IPS-18a (cell line): Measurements from ENCODE around the gene TMEM203.

Experiments used
- H3K27ac ChIP-seq: one replicate; pipeline ENCODE4 v1.5.1; 2013; ENCODE audit warnings: low read length
- H3K27me3 ChIP-seq: one replicate; pipeline ENCODE4 v1.6.1; 2013; ENCODE audit warnings: mild to moderate bottlenecking, low read length; ENCODE audit not compliant: control insufficient read depth, insufficient read depth
- H3K36me3 ChIP-seq: one replicate; pipeline ENCODE4 v1.6.1; 2013; ENCODE audit warnings: low read depth, low read length; ENCODE audit not compliant: control insufficient read depth
- H3K4me1 ChIP-seq: one replicate; pipeline ENCODE4 v1.6.1; 2013; ENCODE audit warnings: low read depth, low read length; ENCODE audit not compliant: control insufficient read depth
- H3K4me3 ChIP-seq: one replicate; pipeline ENCODE4 v1.5.1; 2013; ENCODE audit warnings: low read length
- H3K9ac ChIP-seq: one replicate; pipeline ENCODE4 v1.6.1; 2013; ENCODE audit warnings: mild to moderate bottlenecking, low read length, moderate library complexity
- H3K9me3 ChIP-seq: one replicate; pipeline ENCODE4 v1.6.1; 2013; ENCODE audit warnings: low read depth, low read length; ENCODE audit not compliant: control insufficient read depth

TMEM203 gene

GRCh38 chr9:137231372-137232039 lies 26.1 kb upstream of the TMEM203 start:
- Histone ChIP-seq H3K27ac (no peak overlapping the region), H3K4me3 (no peak overlapping the region), H3K27me3 (no peaks in the 10 kb centered on the region), H3K36me3 (no peaks in the 10 kb centered on the region), H3K4me1 (no peaks in the 10 kb centered on the region), H3K9me3 (no peaks in the 10 kb centered on the region), H3K9ac (no peak overlapping the region)

GRCh38 chr9:137230705-137231371 lies 25.4 kb upstream of the TMEM203 start, which contains the start of gene SLC34A3:
TSS of gene SLC34A3 (plus strand) at chr9:137230901. CDS start at chr9:137231703, 802 bp downstream.
- Histone ChIP-seq H3K36me3 (no peaks in the 10 kb centered on the region), H3K4me3 (no peak within 1 kb of the TSS), H3K9ac (no peak within 1 kb of the TSS), H3K27ac (no peak within 1 kb of the TSS), H3K27me3 (no peaks in the 10 kb centered on the region), H3K4me1 (no peaks in the 10 kb centered on the region), H3K9me3 (no peaks in the 10 kb centered on the region)

GRCh38 chr9:137229903-137230704 lies 24.7 kb upstream of the TMEM203 start:
- Histone ChIP-seq H3K9me3 (no peaks in the 10 kb centered on the region), H3K9ac (no peak overlapping the region), H3K27me3 (no peaks in the 10 kb centered on the region), H3K4me1 (no peaks in the 10 kb centered on the region), H3K27ac (no peak overlapping the region), H3K36me3 (no peaks in the 10 kb centered on the region), H3K4me3 (no peak overlapping the region)

DNA sequence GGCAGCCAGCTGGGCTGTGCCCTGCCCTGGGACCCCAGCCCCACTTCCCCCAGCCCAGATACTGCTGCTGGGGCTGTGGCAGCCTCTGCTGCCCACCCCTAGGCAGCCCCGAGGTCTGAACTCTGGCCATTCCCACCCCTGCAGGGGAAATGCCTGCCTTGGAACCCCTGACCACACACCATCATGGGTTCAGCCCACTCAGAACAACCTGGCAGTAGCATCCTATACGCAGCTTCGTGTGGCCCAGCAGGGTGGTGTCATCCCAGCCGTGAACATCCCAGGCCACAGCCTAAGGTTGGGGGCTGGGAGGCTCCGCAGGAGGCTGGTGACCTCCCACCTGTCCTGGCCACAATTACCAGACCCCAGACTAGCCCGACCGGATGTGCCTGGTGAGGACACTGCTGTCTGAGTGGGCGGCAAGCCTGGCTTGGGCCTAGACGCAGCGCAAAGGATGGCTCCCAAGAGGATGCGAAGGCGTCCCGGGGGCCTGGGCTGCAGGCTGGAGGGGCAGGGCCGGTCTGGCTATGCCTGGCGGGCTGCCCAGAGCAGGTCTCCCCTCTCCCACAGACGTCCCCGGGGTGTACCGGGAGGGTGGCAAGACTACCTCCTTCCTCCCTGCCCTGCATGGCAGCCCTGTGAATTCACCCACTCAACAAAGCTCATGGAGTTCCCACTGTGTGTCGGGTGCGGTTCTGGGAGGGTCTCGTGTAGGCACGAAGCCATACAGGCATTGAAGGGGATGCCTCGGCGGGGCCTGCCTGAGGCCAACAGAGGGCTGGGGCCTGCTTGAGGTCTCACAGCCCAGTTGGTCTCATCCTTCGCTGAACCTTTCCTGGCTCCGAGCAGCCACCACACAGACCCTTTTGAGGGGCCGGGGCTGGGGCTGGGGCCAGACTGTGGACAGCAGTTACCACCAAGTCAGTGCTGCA lies 23.8 kb upstream of the TMEM203 start:
- Histone ChIP-seq H3K27me3 (no peaks in the 10 kb centered on the region), H3K36me3 (no peaks in the 10 kb centered on the region), H3K27ac (no peak overlapping the region), H3K4me1 (no peaks in the 10 kb centered on the region), H3K4me3 (no peak overlapping the region), H3K9ac (no peak overlapping the region), H3K9me3 (no peaks in the 10 kb centered on the region)

- no peak overlapping the region for H3K27ac ChIP-seq
- no peaks in the 10 kb centered on the region for H3K36me3 ChIP-seq
- H3K9me3 ChIP-seq = no peaks in the 10 kb centered on the region
- H3K4me1 ChIP-seq = no peaks in the 10 kb centered on the region
- no peak overlapping the region for H3K4me3 ChIP-seq
- no peak overlapping the region for H3K9ac ChIP-seq
- no peaks in the 10 kb centered on the region for H3K27me3 ChIP-seq
These were observed 23.1 kb upstream of the TMEM203 start for GRCh38 chr9:137228506-137228967.

GRCh38 chr9:137227853-137228505 lies 22.5 kb upstream of the TMEM203 start:
- Histone ChIP-seq H3K36me3 (no peaks in the 10 kb centered on the region), H3K4me1 (no peaks in the 10 kb centered on the region), H3K4me3 (no peak overlapping the region), H3K9me3 (no peaks in the 10 kb centered on the region), H3K9ac (no peak overlapping the region), H3K27ac (no peak overlapping the region), H3K27me3 (peaks cover 1% of the 10 kb centered on the region)

DNA sequence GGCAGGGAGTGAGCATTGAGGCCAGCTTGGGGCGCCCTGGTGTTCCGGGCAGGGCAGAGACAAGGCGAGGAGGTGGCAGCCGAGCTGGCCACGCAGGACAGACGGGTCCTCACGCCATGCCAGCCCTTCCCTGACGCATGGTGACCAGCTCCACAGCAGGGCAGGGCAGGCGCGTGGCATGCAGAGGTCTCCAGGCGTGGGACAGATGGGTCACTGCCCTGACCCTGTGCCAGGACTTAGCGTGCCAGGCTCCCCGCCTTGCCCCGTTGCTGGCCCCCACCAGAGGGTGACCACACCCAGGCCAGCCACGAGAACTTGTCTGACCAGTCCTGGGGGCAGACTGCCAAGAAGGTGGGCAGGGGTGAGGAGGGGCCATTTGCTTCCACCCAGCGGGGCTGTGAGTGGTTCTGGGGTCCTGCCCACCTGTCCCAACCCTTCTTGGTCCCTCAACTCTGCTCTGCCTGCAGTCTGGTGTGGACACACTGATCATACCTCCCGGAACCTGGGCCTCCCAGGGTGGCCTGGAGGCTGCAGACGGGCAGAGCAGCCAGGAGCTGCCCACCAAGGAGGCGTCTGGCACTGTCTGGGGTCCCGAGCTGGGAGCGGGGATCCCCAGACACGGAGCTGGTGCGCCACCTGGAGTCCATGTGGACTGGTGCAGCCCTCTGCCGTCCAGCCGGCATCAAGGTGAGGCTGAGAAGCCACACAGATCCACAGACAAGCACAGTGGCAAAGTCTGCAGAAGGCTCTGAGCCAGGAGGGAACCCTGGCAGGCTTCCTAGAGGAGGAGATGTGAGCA lies 21.8 kb upstream of the TMEM203 start, which contains the start of gene RNF224:
TSS of gene RNF224 (plus strand) at position 449 of the 799 bp plus-strand sequence. CDS start 834 bp downstream, outside the sequence.
- H3K27me3 ChIP-seq = peaks cover 8% of the 10 kb centered on the region
- no peak within 1 kb of the TSS for H3K9ac ChIP-seq
- H3K4me3 ChIP-seq = no peak within 1 kb of the TSS
- H3K9me3 ChIP-seq = no peaks in the 10 kb centered on the region
- H3K36me3 ChIP-seq = no peaks in the 10 kb centered on the region
- no peak within 1 kb of the TSS for H3K27ac ChIP-seq
- no peaks in the 10 kb centered on the region for H3K4me1 ChIP-seq

- Histone ChIP-seq H3K4me3 (no peak overlapping the region), H3K9ac (no peak overlapping the region), H3K36me3 (no peaks in the 10 kb centered on the region), H3K4me1 (no peaks in the 10 kb centered on the region), H3K27me3 (peaks cover 8% of the 10 kb centered on the region), H3K9me3 (no peaks in the 10 kb centered on the region), H3K27ac (no peak overlapping the region)
These were observed 21.0 kb upstream of the TMEM203 start for GRCh38 chr9:137226338-137227053.

DNA sequence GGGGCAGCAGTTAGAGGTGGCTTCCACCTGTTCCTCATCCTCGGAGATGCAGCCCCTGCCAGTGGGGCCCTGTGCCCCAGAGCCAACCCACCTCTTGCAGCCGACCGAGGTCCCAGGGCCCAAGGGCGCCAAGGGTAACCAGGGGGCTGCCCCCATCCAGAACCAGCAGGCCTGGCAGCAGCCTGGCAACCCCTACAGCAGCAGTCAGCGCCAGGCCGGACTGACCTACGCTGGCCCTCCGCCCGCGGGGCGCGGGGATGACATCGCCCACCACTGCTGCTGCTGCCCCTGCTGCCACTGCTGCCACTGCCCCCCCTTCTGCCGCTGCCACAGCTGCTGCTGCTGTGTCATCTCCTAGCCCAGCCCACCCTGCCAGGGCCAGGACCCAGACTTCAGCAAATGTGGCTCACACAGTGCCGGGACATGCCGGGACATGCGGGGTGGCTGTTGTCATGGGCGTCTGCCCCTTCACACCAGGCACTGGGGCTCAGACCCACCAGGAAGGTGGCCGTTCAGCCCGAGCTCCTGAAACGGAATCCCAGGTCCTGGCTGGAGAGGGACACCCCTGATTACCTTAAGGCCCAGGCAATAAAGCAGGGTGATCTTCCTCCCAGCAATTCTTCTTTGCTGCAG lies 20.4 kb upstream of the TMEM203 start:
- H3K4me3 ChIP-seq = no peak overlapping the region
- no peak overlapping the region for H3K9ac ChIP-seq
- H3K36me3 ChIP-seq = no peaks in the 10 kb centered on the region
- H3K9me3 ChIP-seq = no peaks in the 10 kb centered on the region
- peaks cover 8% of the 10 kb centered on the region for H3K27me3 ChIP-seq
- H3K27ac ChIP-seq = no peak overlapping the region
- H3K4me1 ChIP-seq = no peaks in the 10 kb centered on the region
